Measurements from ENCODE around the gene ZC3HAV1. TPM values are rescaled to one million over a fixed set of nuclear protein-coding genes. Genes with fewer than 3 reads are reported as not detected.

Gene ZC3HAV1
- total and polyA plus RNA-seq, 9 of the 15 experiments (the other 6 are each of a cell fraction or from before 2014, with no cell fraction given), result 11.9 to 40.5 (median 23.9) TPM

DNA sequence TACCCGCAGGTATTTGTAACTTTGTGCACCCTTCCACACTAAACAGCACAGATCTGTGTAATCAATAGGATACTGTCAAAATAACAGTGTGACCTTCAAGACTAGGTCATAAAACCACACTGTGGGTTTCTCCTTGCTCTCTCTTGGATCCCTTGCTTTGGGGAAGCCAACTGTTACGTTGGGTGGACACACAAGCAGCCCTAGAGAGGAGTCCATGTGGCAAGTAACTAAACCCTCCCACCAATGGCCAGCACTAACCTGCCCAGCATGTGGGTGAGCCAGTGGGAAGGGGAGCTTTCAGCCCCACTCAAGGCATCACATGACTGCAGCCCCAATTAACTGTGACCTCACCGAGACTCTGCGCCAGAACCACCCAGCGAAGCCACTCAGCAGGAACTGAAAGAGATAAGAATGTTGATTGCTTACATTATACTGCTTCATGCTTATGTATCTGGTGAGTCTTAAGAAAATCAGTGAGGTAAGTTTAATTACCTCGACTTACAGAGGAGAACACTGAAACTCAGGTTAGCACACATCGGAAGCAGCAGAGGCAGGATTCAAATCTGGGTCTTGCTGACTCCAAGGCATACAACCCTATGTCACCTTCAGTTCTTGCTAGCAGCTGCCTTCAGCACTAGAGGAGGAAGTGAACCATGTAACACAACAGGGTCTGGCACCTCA is 9.4 kb upstream of the ZC3HAV1 start (continued):
- TF ChIP-seq, protein P1, sequence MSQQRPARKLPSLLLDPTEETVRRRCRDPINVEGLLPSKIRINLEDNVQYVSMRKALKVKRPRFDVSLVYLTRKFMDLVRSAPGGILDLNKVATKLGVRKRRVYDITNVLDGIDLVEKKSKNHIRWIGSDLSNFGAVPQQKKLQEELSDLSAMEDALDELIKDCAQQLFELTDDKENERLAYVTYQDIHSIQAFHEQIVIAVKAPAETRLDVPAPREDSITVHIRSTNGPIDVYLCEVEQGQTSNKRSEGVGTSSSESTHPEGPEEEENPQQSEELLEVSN (IDR thresholded peaks at IDR 0.05; ENCODE audit: borderline replicate concordance in 1 of 2, extremely low read depth in 1 of 2, insufficient read depth in 1 of 2, insufficient read length in 1 of 2, low read depth in 1 of 2, low read length in 1 of 2, poor library complexity in 1 of 2, severe bottlenecking in 1 of 2), result peak in 1 of 2 experiments; percentile 62
- no peak for TF ChIP-seq SMAD1 (IDR thresholded peaks at IDR 0.05; ENCODE audit: low read depth, low read length, partially characterized antibody)
- no peak for TF ChIP-seq KAT7 (CRISPR knock-in tag; IDR thresholded peaks at IDR 0.05; ENCODE audit: borderline replicate concordance)
- no peak; the same call in 1 of the 2 replicates for TF ChIP-seq NCOA6 (IDR thresholded peaks at IDR 0.05)
- TF ChIP-seq TFAM (CRISPR knock-in tag; conservative IDR thresholded peaks at IDR 0.05), result no peak
- no peak for TF ChIP-seq CC2D1A (IDR thresholded peaks at IDR 0.05)
- TF ChIP-seq MXI1 (IDR thresholded peaks at IDR 0.05; ENCODE audit: low read depth, low read length), result no peak
- TF ChIP-seq, protein P2, sequence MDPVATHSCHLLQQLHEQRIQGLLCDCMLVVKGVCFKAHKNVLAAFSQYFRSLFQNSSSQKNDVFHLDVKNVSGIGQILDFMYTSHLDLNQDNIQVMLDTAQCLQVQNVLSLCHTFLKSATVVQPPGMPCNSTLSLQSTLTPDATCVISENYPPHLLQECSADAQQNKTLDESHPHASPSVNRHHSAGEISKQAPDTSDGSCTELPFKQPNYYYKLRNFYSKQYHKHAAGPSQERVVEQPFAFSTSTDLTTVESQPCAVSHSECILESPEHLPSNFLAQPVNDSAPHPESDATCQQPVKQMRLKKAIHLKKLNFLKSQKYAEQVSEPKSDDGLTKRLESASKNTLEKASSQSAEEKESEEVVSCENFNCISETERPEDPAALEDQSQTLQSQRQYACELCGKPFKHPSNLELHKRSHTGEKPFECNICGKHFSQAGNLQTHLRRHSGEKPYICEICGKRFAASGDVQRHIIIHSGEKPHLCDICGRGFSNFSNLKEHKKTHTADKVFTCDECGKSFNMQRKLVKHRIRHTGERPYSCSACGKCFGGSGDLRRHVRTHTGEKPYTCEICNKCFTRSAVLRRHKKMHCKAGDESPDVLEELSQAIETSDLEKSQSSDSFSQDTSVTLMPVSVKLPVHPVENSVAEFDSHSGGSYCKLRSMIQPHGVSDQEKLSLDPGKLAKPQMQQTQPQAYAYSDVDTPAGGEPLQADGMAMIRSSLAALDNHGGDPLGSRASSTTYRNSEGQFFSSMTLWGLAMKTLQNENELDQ (CRISPR knock-in tag; IDR thresholded peaks at IDR 0.05; ENCODE audit: borderline replicate concordance), result 0 out of 2 replicates have a peak, but pooled peaks have one; percentile 48
- TF ChIP-seq FOXP1 (CRISPR knock-in tag; IDR thresholded peaks at IDR 0.05), result peak; percentile 88; the same call in 1 of the 2 replicates
- no peak for TF ChIP-seq NR1H2 (CRISPR knock-in tag; IDR thresholded peaks at IDR 0.05)
- no peak for TF ChIP-seq SAFB (IDR thresholded peaks at IDR 0.05; ENCODE audit: borderline replicate concordance, low read depth, low read length)
- TF ChIP-seq PHF21A (IDR thresholded peaks at IDR 0.05; ENCODE audit: borderline replicate concordance, low read depth), result 0 out of 2 replicates have a peak, but pooled peaks have one; percentile 60
- TF ChIP-seq ZNF740 (CRISPR knock-in tag; IDR thresholded peaks at IDR 0.05), result no peak
- TF ChIP-seq ZNF740 (tag; IDR thresholded peaks at IDR 0.05), result no peak
- peak; percentile 36 to 69; a peak in 2 of 4 replicates for TF ChIP-seq FOXK2 (conservative IDR thresholded peaks at IDR 0.05 in 1 of 2, IDR thresholded peaks at IDR 0.05 in 1 of 2; ENCODE audit: low read depth in 2 of 2)
- TF ChIP-seq ZNF431 (CRISPR knock-in tag; IDR thresholded peaks at IDR 0.05), result no peak
- TF ChIP-seq HOXB6 (CRISPR knock-in tag; IDR thresholded peaks at IDR 0.05; ENCODE audit: borderline replicate concordance), result no peak
- TF ChIP-seq POLR2AphosphoS2 (IDR thresholded peaks at IDR 0.05; ENCODE audit: low read length), result no peak
- TF ChIP-seq ATF1 (CRISPR knock-in tag; IDR thresholded peaks at IDR 0.05), result no peak
- peak; percentile 86 for TF ChIP-seq ATF1 (tag; IDR thresholded peaks at IDR 0.05)
- no peak for TF ChIP-seq ZNF57 (CRISPR knock-in tag; IDR thresholded peaks at IDR 0.05)

Measured in K562 (cell line).